Ovary (tissue), 9 donors: ENCODE data around the gene LARGE1. TPM values are rescaled to one million over a fixed set of nuclear protein-coding genes. Genes with fewer than 3 reads are reported as not detected.

Experiments used
- DNase-seq, 5 donors: peaks; one replicate each; pipeline ENCODE4 v3.0.0-alpha.2; 2019 to 2020
- H3K27ac ChIP-seq, 2 donors: fragments of 200-600 bp; one replicate each; pipeline versions ENCODE4 v1.5.1 to v1.8.0; 2019 to 2022
- H3K27me3 ChIP-seq: fragments of 200-600 bp; one replicate; pipeline ENCODE4 v1.8.0; 2022
- H3K36me3 ChIP-seq: fragments of 200-600 bp; sonication (generic); one replicate; pipeline ENCODE4 v1.5.1; 2019
- H3K4me1 ChIP-seq: one replicate; pipeline ENCODE4 v1.8.1; 2013; ENCODE audit warnings: mild to moderate bottlenecking, moderate library complexity; ENCODE audit not compliant: insufficient read depth
- H3K4me3 ChIP-seq: fragments of 200-600 bp; sonication (generic); one replicate; pipeline ENCODE4 v1.5.1; 2017
- H3K9me3 ChIP-seq, 2 donors: fragments of 200-600 bp in 1 of 2; sonication (generic) in 1 of 2; one replicate each; pipeline versions ENCODE4 v1.5.1 to v1.8.1; 2013 to 2019; ENCODE audit warnings: mild to moderate bottlenecking in 1 of 2, moderate library complexity in 1 of 2
- CTCF ChIP-seq, 3 donors: fragments of 450-650 bp in 2 of 3; fragments of 200-600 bp in 1 of 3; IDR thresholded peaks; one replicate each; pipeline versions ENCODE4 v1.5.1 to v1.8.0; 2016 to 2022; ENCODE audit warnings: antibody characterized with exemption in 3 of 3, mild to moderate bottlenecking in 1 of 3
- EP300 ChIP-seq: sonication (generic); formaldehyde crosslinking; IDR thresholded peaks from one replicate; pipeline ENCODE4 v1.6.1; 2017; ENCODE audit warnings: antibody characterized with exemption
- POLR2A ChIP-seq: fragments of 450-650 bp; IDR thresholded peaks from one replicate; pipeline ENCODE4 v1.6.1; 2017; ENCODE audit warnings: antibody characterized with exemption, mild to moderate bottlenecking, moderate library complexity
- WGBS, 3 donors: extraction: QIAGEN DNeasy Blood & Tissue Kit in 1 of 3; methylation state at CpG; one replicate each; pipeline versions ENCODE4 v1.1.5 to v1.1.7; 2013 to 2017; 5-methylcytosine and 5-hydroxymethylcytosine counted together
- intact Hi-C, 4 donors: fragments of 100-400 bp; cut with DNase I; formaldehyde crosslinking; loops; one replicate each; pipeline versions ENCODE4 v1.11.0 to v1.15.1; 2022 to 2023
- polyA plus RNA-seq, 2 donors: library from polyadenylated mRNA; stranded (reverse); fragments of 200-250 nt in 1 of 2; fragments of 350-450 nt in 1 of 2; fragmentation: Illumina TruSeq in 1 of 2; extraction: RNeasy Lipid Tissue Mini Kit (QIAGEN cat#74804) in 1 of 2; gene quantifications; one replicate each; pipeline ENCODE4 v1.2.3, GENCODE V29; 2013 to 2014
- total RNA-seq, 7 donors: library from RNA; depleted of rRNA in 2 of 7; stranded (reverse); fragments of >200 nt in 2 of 7; fragmentation: NEBNext Ultra II Directional in 3 of 7; extraction: Animal tissue kit (Norgen Biotek cat#: 25700) in 3 of 7; gene quantifications; one replicate each; pipeline versions ENCODE4 v1.1.0 to v1.2.4, GENCODE V29; 2016 to 2023
- donor health status: DM: no; HTN: no; CAD: no; lungs with moderate emphysema.
- donor health status: DM: no; HTN: no; CAD: no.
- donor health status: Bipolar disorder and iron deficiency.
- donor health status: DM: yes; HTN: yes; CAD: no.
- donor health status: DM: no; HTN: no; CAD: no.
- donor health status: DM: yes; HTN: yes; CAD: no.

Gene LARGE1
- total and polyA plus RNA-seq, 9 donors, result 13.4 to 67.6 (median 36.8) TPM

- Histone ChIP-seq H3K4me3 (no peak overlapping the region), H3K27me3 (no peaks in the 10 kb centered on the region), H3K9me3 (no peaks in the 10 kb centered on the region), H3K27ac (no peak overlapping the region), H3K36me3 (no peaks in the 10 kb centered on the region), H3K4me1 (no peaks in the 10 kb centered on the region)
- intact Hi-C loops, result no loop called here
- TF ChIP-seq CTCF (IDR thresholded peaks at IDR 0.05) (no peak), POLR2A (no peak), EP300 (no peak)
- DNase-seq, result no peak
- 94 to 98% (median 96%) methylated on average over 4 of the region's 4 CpGs for WGBS, 3 donors
These were observed 132.4 kb downstream of the LARGE1 start for GRCh38 chr22:33787645-33788456.

GRCh38 chr22:33786149-33786548 lies 134.1 kb downstream of the LARGE1 start:
- no peak for DNase-seq
- TF ChIP-seq EP300, result no peak
- TF ChIP-seq POLR2A, result no peak
- TF ChIP-seq CTCF (IDR thresholded peaks at IDR 0.05), result no peak
- H3K4me1 ChIP-seq, result no peaks in the 10 kb centered on the region
- H3K9me3 ChIP-seq, result no peaks in the 10 kb centered on the region
- no peaks in the 10 kb centered on the region for H3K27me3 ChIP-seq
- intact Hi-C loops, result no loop called here
- H3K27ac ChIP-seq, result no peak overlapping the region
- H3K36me3 ChIP-seq, result no peaks in the 10 kb centered on the region
- H3K4me3 ChIP-seq, result no peak overlapping the region

- intact Hi-C loops, result no loop called here
- no peaks in the 10 kb centered on the region for H3K4me1 ChIP-seq
- H3K27me3 ChIP-seq, result no peaks in the 10 kb centered on the region
- no peak overlapping the region for H3K4me3 ChIP-seq
- TF ChIP-seq EP300 (no peak), POLR2A (no peak), CTCF (IDR thresholded peaks at IDR 0.05) (no peak)
- 74 to 84% (median 78%) methylated on average over 5 of the region's 5 CpGs for WGBS, 3 donors
- no peak overlapping the region for H3K27ac ChIP-seq
- no peaks in the 10 kb centered on the region for H3K36me3 ChIP-seq
- no peak for DNase-seq
- H3K9me3 ChIP-seq, result no peaks in the 10 kb centered on the region
These were observed 134.8 kb downstream of the LARGE1 start for GRCh38 chr22:33785283-33785968.

GRCh38 chr22:33781411-33781810 lies 138.9 kb downstream of the LARGE1 start:
- no peak for TF ChIP-seq EP300
- no peak for TF ChIP-seq CTCF (IDR thresholded peaks at IDR 0.05)
- TF ChIP-seq POLR2A, result no peak
- Histone ChIP-seq H3K27me3 (no peaks in the 10 kb centered on the region), H3K4me1 (peaks cover 9% of the 10 kb centered on the region), H3K27ac (no peak overlapping the region), H3K4me3 (no peak overlapping the region), H3K9me3 (no peaks in the 10 kb centered on the region), H3K36me3 (no peaks in the 10 kb centered on the region)
- no peak for DNase-seq
- 10 to 19% (median 11%) methylated on average over 5 of the region's 5 CpGs for WGBS, 3 donors
- intact Hi-C loops, result no loop called here
